NCI-H510A treated with DMSO at 0.1 percent for 48 hours (cell line): ENCODE measurements around the gene AKNA.

Source experiments
- DNase-seq: peaks from one replicate; lab custom pipeline; 2025; lab: John Stamatoyannopoulos, UW

AKNA gene

DNA sequence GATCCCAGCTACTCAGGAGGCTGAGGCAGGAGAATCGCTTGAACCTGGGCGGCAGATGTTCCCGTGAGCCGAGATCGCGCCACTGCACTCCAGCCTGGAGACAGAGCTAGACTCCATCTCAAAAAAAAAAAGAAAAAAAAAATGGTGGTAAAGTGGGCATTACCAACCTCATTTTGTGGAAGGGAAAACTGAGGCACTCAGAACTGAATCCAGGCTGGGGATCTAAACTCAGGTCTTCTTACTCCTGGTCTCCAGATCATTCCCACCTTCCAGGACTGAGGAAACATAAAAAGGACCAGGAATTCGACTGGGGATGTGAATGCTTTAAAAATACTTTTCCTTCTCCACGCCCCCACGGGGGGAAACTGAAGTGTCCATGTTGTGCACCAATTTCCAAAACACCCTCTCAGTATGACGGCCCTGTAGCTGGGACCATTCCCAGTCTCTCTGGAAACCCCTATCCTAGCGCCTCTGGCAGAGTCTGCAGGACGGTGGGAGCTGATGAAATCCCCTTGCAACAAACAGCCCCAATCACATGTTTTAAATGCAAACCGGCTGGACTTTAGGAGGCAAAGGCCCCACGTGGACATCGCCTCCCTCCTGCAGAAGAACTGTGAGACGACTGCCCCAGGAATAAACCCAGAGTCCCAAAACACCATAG lies 8.9 kb upstream of the AKNA start:
- DNase-seq, result no peak

DNA sequence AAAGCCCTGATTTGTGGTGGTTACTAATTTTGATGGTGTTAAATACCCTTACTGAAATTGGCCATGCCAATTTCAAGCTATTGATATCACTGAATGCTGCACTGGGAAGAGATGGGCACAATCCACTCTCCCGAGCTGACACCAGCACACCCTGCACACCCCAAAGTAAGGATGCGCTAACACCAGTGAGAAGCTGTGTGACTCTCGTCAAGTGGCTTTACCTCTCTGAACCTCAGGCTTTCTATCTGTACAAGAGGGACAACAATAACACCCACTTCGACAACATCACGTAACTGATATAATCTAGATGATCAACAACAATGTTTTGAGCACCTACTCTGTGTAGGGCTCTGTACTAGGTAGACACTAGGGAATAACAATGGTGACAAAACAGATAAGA lies 8.0 kb upstream of the AKNA start:
- no peak for DNase-seq

DNA sequence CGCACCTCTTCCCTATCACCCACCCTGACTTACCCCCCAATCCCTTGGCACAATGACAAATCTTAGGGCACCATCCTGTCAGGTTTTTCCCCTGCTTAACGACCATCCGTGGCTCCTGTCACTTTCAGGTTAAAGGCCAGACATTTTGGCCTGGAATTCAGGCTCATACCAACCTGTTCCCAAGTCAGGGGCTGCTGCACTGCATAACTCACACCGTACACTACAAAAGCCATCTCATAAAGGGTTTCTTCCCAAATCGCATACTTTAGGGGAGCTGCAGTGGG lies 7.5 kb upstream of the AKNA start:
- no peak for DNase-seq

DNA sequence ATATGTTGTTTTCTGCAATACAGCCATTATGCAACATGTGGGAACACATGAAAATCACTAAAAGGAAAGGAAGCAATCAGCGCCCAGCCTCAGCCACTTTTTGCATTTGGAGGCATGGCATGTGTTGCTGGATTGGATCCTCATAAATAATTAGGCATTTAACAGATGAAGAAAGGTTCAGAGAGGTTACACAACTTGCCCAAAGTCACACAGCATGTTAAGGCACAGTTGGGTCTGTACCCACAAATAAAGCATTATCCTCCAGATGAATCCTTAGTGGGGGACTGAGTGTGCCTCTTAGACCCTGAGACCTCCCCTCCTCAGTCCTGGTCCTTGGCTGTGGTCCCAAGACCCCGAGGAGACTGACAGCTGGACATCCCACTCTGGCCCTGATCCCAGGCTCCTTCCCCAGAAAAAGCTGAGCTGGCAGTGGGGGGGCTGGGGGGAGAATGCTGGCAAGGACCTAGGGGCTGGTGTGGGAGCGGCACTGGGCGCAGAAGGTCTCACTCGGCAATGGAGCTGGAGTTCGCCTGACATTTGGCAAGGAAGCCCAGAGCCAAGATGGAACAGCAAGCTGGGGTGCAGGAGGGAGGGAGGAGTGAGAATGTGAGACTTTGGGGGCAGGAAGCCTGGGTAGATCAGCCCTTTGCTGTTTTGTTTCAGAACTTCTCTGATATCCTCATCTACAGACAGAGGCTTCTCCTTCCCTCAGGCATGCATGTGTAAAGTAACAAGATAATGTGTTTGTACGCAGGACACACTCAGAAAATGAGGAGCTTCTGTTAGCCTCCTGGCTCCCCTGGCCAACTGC lies 6.9 kb upstream of the AKNA start:
- no peak for DNase-seq

DNA sequence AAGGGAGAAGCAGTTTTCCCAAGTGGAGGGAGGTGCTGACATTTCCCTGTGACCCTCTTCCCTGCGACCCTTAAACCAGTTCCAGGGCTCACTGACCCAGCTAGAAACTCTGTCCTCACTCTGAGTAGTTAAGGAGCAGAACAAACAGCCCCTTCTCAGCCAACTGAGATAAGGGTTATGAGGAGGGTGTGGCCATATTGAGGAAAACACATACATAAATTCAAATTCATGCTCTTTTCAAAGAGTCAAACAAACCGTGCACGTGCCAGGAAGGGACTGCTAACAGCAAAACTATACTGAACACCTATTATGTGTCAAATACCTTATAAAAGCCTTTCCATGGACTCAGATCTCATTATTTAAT lies 4.9 kb upstream of the AKNA start:
- DNase-seq, result no peak

DNA sequence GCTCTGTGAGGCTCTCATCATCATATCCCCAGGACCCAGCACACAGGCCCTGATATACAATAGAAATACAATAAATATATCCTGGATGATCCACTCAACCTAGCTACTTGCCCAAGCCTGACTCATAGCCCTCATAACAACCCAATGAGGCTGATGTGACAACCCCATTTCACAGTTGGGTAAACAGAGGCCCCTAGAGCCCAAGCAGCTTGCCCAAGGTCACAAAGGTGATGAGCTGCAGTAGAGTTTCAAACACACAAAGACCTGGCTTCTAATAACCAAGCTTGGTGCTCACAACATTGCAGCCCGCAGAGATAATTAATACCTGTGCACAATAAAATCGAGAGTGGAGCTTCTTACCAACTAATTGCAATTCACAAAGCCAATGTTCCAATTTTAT lies 3.2 kb upstream of the AKNA start:
- no peak for DNase-seq

DNA sequence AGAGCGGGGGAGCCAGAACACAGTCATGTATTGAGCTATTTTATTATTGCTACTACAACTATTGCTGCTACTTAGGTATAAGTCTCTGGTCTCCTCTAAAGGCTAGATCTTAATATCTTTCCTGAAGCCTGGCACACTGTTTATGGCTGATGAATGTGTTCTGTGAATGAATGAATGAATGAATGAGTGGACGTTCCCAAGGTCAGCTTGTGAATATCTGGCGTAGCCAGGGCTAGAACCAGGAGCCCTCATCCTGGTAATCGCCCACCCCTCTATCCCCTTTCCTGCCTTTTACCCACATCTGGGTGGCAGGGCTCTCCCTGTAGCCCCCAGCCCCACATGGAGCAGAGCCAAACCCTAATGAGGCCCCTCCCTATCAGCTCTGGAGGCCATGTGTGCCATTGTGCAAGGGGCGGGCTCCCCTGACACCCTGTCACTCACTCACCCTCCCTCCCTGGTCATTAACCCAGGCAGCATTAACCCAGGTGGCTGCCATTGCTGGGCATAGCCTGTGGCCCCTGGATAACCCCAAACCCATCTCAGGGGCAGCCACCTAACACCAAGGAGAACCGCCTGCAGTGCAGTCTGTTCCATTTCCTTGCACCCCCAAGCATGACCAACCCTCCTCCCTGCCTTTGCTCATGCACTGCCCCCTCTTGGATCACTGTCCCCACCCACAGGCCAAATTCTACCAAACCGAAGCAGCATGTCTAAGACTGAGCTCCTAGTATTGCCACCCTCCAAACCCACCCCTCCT lies 2.0 kb upstream of the AKNA start:
- DNase-seq, result no peak

DNA sequence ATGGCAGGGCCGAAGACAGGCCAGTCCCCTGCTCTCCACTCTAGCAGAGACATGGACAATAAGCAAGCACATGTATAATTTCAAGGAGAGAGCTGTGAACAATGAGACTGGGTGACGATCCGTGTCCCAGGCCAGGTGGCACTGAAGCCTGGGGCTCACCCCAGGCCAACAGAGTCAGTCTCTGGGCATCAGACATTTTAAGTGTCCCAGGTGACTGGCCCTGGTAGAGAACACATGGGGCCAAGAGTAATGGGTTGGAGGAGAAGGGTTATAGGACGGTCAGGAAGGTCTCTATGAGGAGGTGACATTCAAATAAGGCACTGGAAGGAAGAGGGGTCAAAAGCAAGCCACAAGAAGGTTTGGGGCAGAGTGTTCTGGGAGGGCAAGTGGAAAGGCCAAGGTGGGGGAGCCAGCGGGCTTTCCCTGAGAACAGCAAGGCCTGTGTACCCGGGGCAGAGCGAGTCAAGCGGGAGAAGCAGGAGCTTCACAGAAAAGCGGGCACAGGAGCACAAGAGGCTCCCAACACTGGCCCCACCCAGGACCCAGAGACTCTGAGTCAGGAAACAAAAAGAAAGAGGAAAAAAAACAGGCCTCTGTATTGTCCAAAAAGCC lies 1.1 kb upstream of the AKNA start:
- no peak for DNase-seq

DNA sequence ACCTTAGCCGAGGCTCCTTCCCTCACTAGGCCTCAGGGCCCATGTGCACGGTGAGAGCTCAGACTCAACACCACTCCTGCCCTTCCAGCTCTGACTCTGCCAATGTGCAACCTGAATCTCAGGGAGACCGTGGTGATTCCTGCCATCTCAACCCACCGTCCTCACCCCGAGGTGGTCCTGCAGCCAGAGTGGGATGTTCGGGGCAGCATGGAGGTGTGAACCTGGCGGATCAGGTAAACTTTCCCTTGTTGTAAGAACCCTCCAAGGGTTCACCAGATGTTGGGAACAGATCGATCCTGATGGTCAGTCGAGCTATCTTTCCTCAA lies 538 bp upstream of the AKNA start:
- no peak for DNase-seq

DNA sequence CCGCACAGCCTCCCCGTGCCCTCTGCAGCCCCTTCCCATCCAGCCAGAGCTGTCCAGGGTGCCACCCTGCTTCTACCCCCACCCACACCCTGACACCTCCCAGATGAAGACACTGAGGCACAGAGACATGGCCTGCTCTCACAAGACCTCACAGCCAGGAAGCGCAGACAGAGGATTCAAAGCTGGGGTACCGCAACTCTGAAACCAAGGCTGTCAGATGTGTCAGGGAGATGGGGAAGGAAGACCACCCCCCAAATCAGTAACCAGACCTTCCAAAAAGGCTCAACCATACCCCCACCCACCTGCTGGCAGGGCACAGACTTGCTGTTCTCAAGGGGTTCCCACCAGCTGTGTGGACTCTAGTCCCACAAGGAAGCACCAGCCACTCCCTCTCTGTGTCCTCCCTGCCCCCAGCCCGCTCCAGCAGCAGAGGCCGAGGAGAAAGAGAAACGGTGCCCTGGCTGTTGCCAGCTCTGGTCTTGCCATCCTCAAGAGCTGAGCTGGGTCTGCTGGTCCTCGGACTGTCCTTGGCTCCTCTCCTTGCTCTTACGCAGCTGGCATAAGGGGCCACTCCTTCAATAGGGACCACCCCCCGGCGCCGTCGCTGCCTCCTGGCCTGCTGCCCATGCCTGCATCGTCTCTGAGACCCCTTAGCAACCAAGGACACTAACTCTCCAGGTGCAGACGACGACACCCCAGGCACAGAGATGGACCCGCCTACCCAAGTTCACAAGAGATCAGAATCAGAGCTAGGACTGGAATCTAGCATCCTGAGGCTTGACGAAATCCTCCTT lies 699 bp downstream of the AKNA start:
- DNase-seq, result peak; percentile 43

DNA sequence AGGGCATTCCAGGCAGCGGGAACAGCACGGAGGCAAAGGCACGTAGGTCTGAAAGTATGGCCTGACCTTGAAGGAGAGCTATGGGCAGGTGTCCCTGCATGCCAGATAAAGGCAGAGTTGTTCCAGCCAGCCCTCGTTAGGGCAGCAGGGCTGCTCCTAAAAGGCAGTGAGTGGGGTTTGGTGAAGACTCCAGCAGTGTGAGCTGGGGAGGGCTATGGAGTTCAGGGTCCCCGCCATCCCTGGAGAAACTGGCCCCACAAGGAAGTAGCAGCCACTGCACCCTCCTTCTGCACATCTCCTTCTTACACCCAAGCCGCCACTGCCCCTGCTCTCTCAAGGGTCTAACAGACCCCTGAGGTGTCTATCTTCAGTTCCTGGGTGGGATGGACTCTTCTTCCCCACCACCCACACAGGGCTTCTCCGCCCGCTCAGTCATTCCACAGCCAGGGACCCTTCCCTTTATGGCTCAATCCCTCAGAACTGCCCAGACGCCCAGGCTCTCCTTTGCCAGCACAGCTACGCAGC lies 1.4 kb downstream of the AKNA start:
- no peak for DNase-seq

DNA sequence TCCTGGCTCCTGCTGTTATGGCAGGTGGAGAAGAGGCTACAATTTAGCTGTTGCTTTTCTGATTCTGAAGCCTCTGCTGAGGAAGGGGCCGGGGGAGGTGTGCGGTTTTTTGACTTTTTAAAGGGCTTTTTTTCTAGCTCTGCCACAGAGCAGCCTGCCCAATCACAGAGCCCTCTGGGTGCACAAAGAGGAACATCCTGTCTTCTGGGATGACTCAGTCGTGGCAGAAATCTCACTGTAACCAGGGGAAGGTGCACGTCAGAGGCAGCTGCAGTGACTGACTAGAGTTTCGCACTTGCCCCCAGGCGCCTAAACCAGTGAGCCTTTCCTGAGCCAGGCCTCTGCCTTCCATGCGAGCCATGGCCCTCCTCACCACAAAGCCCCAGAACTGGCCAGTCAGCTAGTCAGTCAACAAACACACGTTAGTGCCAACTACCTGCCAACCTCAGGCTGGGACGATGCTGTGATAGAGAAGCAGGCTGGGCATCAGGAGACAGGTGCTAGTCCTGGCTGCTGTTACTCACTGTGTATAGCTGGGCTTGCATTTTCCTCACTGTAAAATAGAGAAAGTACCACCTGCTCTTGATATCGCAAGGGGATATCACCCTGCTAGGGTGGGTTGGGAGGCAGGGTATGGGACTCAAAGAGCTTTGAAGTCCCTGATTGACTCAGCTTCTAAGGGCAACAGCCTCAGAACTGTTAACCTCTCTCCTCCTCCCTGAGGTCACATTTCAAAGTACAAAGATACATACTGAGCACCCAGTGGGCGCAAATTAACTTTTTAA lies 2.2 kb downstream of the AKNA start:
- no peak for DNase-seq

DNA sequence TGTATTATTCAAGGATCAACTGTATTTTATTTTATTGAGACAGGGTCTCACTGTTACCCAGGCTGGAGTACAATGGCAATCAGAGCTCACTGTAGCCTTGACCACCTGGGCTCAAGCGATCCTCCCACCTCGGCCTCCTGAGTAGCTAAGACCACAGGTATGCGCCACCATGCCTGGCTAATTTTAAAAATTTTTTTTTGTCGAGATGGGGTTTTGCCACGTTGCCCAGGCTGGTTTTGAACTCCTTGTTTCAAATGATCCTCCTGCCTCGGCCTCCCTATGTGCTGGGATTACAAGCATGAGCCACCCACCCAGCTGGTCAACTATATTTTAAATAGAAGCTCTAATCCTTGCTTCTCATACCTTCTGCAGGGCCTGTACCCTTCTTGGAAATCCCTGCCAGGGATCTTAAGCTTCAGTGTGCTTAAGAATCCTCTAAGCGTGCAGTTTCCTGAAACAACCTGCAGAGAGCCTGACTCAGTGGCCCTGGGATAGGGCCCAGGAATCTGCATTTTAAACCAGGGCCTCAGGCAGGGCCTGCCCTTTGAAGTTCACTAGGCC lies 2.9 kb downstream of the AKNA start:
- no peak for DNase-seq

DNA sequence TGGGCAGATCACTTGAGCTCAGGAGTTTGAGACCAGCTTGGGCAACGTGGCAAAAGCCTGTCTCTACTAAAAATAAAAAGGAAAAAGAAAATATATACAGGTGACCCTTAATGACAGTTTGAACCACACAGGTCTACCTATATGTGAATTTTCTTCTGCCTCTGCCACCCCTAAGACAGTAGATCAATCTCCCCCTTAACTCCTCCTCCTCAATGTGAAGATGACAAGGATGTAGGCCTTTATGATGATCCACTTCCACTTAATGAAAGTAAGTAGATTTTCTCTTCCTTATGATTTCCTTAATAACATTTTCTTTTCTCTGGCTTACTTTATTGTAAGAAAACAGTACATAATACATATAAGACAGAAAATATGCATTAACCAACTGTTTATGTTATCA lies 3.4 kb downstream of the AKNA start:
- DNase-seq, result no peak

DNA sequence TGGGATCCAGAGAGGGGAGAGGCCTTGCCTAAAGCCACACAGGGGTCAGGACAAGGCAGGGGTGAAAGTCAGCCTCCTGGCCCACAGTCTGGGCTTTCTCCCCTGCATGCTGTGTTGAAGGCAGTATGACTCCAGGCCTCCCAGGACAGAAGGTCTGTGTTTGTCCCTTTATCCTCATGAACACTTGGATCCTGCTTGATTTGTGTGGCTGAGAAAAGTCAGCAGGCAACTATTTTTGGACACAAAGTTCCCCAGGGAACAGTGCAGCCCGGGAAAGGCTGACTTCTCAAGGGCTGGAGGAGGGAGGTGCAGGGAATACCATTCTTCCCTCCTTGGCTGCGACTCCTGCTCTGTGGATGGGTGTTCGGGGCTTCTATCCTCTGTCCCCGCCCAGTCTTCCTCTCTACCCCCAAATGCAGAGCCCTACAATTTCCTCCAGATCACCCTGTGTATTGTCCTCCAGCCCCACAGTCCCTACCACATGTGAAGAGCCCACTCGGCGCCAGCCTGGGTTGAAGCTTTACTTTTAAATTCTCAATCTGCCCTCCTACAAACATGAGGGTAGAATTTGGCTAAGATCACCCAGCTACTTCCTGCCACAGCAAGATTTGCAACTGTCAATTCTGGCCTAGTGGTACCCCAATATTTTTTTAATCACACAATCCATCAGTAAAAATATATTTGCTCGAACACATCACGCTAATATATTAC lies 4.1 kb downstream of the AKNA start:
- DNase-seq, result no peak

DNA sequence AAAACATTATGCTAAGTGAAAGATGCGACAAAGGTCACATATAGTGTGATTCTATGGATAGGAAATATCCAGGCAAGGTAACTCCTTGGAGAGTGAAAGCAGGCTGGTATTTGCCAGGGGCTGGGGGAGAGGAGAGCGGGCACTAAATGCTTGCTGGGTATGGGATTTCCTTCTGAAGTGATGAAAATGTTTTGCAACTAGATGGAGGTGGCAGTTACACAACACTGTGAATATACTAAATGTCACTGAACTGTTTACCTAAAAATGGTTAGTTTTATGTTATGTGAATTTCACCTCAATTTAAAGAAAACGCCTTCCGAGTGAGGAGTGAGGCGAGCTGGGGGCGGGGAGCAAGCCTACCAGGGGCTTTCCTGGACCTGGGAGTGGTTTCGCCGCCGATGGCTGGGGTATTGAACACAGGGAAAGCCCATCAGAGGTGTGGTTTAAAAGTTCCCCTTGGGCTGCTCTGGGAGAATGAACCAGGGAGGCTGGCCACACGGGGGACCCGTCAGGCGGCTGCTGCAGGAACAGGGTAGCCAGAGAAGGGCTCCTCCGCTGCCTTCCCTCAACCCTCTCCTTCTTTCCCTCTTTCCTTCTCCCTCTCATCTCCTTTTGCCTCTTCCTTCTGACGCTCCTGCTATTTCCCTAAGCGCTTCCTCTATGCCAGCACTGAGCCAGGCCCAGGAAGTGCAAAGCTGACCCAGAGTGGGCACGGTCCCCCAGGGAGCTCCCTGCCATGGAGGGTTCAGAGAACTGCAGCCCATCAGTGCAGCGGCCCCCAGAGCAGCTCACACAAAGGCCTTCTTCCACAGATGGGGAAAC lies 4.9 kb downstream of the AKNA start:
- DNase-seq, result no peak

DNA sequence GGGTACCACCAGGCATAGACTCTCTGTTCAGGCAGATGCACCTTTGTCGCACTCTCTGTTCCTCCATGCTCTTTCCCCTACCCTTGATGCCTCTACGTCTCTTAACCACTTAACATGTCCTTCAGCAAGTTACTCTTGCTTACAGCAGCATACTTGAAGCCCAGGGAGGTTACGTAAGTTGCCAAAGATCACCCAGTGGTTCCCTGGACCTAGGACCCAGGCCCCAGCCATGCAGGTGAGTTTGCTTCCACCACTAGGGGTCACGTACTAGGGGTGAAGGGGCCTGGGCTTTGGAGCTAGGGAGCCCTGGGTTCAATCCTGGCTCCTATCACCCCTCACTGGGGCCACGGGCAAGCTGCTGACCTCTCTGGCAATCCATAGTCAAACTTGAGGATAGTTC lies 8.9 kb downstream of the AKNA start:
- DNase-seq, result no peak

DNA sequence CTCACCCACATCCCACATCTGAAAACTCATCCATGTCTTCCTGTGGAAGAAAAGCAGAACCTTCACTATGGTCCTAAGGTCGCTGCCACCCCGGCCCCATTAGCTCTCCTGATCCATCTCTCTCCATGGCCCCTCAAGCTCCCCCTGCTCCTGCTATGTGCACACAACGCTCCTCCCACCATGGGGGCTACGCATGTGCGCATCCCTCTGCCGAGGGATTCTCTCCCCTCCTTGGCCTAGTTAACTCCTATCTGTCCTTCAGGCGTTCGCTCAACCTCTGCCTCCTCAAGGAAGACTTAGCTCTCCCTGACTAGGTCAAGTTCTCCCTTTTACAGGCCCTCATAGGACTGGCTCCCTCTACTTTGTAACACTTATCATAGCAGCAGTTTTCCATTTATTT lies 9.8 kb downstream of the AKNA start:
- DNase-seq, result no peak
